Left colon (tissue), 2 donors: ENCODE measurements around the gene GPC5. TPM values are rescaled to one million over a fixed set of nuclear protein-coding genes. Genes with fewer than 3 reads are reported as not detected.

Experiments
- ATAC-seq: fragments of 200-7000 bp; cut with Tn5 transposase; one replicate; pipeline ENCODE4 v1.9.1; 2020; ENCODE audit warnings: mild to moderate bottlenecking, moderate library complexity
- DNase-seq, 2 donors: peaks; one replicate each; pipeline ENCODE4 v3.0.0-alpha.2; 2020
- intact Hi-C, 2 donors: fragments of 100-400 bp; cut with DNase I in 1 of 2; cut with micrococcal nuclease in 1 of 2; formaldehyde crosslinking; loops; one replicate each; pipeline versions ENCODE4 v1.11.2 to v1.14.0; 2022; cut with DNase I, micrococcal nuclease
- total RNA-seq, 2 donors: library from RNA; stranded (reverse); fragmentation: NEBNext Ultra II Directional; extraction: Animal tissue kit (Norgen Biotek cat#: 25700); gene quantifications; one replicate each; pipeline ENCODE4 v1.2.1, GENCODE V29; 2021
- donor health status: DM: no; HTN: no; CAD: no.
- donor health status: DM: yes; HTN: yes; CAD: no.

Gene GPC5
- total RNA-seq, 2 donors from 2014 or later = 0.22 to 0.24 TPM

GRCh38 chr13:92390217-92390616 is 991.8 kb downstream of the GPC5 start:
- intact Hi-C loops = no loop called here
- DNase-seq = no peak

DNA sequence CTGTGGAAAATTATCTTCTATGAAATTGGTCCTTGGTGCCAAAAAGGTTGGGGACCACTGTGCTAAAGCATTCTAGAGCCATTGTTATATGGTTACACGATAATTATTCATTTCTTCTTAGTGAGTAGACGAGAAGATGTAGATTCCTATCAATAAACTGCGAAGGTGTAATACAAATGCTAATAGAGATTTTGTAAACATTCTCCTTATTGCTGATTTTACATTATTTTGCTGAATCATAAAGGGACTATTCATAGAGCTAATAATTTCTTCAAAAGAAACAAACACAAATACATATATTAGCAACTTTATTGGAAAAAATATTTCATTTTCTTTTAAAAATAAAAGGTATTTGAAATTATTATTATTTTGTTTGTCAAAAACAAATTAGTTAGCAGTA is 1005.2 kb downstream of the GPC5 start:
- intact Hi-C loops = no loop called here
- DNase-seq (no peak), ATAC-seq (no peak)

More at GRCh38 chr13:92390217-92390616, 991.8 kb downstream of the GPC5 start:
- peak; percentile 59 for ATAC-seq

GRCh38 chr13:92407858-92408257 is 1009.4 kb downstream of the GPC5 start:
- ATAC-seq = no peak
- intact Hi-C loops = no loop called here
- DNase-seq = no peak

GRCh38 chr13:92412481-92412880 is 1014.1 kb downstream of the GPC5 start:
- no peak for ATAC-seq
- intact Hi-C loops = no loop called here
- DNase-seq = no peak

- intact Hi-C loops = no loop called here
- ATAC-seq = no peak
- DNase-seq = no peak
These were observed 1014.6 kb downstream of the GPC5 start for GRCh38 chr13:92412996-92413395.

- ATAC-seq (no peak), DNase-seq (no peak)
- intact Hi-C loops = no loop called here
These were observed 1015.0 kb downstream of the GPC5 start for GRCh38 chr13:92413452-92413851.

- ATAC-seq (no peak), DNase-seq (no peak)
- intact Hi-C loops = no loop called here
These were observed 1016.4 kb downstream of the GPC5 start for GRCh38 chr13:92414851-92415250.

DNA sequence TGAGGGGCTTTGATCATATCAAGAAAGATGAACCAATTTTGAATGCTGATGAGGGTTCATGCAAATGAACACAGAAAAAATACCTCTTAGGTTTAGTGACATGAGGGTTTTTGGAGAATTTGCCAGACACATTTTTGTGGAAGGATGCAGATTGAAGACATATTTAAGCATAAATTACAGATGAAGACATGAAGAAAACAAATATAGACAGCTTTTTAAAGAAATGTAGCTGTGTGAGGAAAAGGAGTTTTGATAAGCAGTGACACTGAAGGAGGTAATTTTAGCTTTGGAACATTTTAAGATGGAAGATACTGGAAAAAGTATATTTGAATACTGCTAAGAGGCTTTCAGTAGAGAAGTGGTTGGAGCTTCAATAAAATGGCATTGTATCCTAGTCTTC is 1017.4 kb downstream of the GPC5 start:
- ATAC-seq (no peak), DNase-seq (no peak)
- intact Hi-C loops = no loop called here

DNA sequence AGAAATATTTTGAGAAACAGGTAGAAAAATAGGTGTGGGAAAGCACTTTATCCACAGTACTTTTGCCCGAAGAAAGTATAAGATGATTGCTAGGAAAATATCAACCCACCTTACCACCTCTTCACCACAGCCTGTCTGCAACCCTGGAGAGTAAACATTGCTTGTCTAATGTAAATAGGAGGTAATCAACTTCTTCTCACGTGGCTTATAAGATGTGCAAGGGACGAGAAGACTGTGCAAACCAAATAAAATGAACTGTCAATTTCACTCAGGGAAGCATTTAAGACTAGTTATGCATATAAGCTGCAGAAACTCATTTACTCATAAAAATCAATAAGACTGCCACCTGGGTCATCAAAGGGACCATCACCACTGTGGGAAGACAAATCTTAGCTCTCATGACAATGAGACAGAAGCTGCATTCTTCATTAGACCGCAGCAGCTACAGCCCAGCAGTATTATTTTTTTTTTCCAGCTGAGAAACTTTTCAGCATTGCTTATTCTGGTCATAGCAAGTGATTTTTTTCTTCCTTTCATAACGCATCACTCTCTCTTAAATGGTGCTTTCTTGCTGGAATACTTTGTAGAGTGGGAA is 1020.5 kb downstream of the GPC5 start:
- ATAC-seq = peak; percentile 65
- DNase-seq = no peak
- intact Hi-C loops = no loop called here

- intact Hi-C loops = no loop called here
- no peak for DNase-seq
- ATAC-seq = no peak
These were observed 1030.8 kb downstream of the GPC5 start for GRCh38 chr13:92429231-92429630.

DNA sequence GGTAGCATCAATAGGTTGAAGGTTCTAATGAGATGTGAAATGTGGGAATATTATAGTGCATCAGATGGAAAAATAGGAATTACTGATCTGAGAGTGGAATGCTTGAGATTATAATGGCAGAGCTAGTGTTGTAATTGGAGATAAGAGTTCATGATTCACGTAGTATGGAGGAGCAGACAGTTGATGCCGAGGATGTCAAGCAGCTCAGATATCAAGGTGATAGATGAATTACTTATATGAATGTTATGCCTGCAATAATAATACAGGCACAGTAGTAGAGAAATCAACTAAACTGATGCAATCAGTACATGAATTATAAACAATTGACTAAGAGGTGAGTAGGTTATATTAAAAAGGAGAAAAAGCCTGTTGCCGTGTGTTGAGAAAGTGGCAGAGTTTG is 1035.0 kb downstream of the GPC5 start:
- intact Hi-C loops = no loop called here
- DNase-seq = no peak
- ATAC-seq = no peak

DNA sequence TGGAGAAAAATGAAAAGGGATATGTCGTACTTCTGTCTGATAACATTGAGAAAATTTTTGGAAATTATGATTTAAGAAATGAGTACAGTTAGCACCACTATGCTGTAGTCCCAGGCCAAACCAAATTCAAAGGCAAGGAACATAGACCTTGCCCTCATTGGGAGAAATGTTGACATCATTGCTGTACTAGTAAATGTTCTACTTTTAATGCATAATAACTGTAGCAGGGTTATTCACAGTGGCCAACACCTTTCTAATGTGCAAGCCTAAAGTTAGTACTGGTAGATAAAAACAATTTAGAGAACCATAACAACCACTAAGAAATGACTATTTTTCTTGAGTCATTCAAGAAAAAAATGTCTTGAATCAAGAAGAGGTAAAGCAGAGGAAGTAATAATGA is 1035.5 kb downstream of the GPC5 start:
- DNase-seq = no peak
- intact Hi-C loops = no loop called here
- ATAC-seq = peak; percentile 98

DNA sequence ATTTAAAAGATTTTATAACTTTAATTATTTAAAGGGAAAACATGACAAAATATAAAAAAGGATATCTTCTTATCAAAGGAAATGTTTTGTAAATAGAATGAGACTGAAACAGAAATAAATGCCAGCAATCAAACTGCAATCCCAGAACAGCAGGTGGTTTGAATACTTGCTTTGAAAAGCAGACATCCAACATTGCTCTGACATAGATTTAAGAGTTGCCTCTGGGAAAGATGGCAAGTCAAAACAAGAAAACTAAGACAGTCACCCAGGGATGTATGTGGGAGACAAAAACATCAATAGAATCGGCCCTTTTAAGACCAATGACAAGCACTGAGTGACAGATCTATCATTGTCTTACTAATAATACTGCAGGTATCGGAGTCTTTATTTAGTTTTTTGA is 1038.5 kb downstream of the GPC5 start:
- ATAC-seq (no peak), DNase-seq (no peak)
- intact Hi-C loops = no loop called here

DNA sequence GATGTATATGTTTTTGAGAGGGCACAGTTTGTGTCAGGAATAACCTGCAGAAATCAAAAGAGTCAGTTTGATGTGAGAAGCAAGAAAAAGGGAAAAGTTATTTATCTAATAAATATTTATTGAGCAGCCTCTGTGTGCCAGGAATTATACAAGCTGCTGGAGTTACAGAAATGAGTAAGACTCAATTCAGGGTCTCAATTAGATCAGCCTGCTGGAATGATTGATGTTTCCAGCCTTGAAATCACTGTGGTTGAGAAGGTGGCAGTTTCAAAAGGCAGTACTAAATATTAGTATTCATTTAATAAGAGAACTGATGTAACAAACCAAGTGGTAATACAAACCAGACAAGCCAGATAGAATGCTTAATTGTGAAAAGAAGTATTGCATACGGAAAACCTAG is 1045.8 kb downstream of the GPC5 start:
- ATAC-seq = no peak
- no peak for DNase-seq
- intact Hi-C loops = no loop called here

GRCh38 chr13:92451060-92451459 is 1052.6 kb downstream of the GPC5 start:
- intact Hi-C loops = no loop called here
- no peak for ATAC-seq
- DNase-seq = no peak

GRCh38 chr13:92452840-92453239 is 1054.4 kb downstream of the GPC5 start:
- intact Hi-C loops = no loop called here
- no peak for DNase-seq
- no peak for ATAC-seq

DNA sequence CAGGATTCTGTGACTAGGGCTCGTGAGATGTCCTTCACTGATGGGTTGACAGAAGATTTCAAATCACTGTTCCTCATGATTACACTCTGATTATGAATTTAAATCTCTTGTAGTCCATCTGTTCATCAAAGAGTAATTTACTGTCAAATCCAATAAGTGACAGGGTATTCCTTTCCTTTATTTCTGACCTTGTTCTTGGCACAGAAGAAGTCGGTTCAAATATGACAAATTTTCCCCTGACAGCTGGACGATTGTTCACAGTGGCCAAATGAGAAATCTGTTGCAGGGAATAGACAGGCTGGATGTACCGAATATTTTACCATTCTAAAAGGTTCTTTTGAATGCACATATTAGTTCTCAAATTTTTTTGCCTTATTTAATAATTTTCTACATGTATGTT is 1060.9 kb downstream of the GPC5 start:
- no peak for ATAC-seq
- intact Hi-C loops = no loop called here

GRCh38 chr13:92460479-92460878 is 1062.1 kb downstream of the GPC5 start:
- ATAC-seq (peak; percentile 96), DNase-seq (no peak)
- intact Hi-C loops = no loop called here

More for the DNA sequence above, 1060.9 kb downstream of the GPC5 start:
- no peak for DNase-seq

- intact Hi-C loops = no loop called here
- no peak for DNase-seq
- no peak for ATAC-seq
These were observed 1063.0 kb downstream of the GPC5 start for GRCh38 chr13:92461402-92461801.

DNA sequence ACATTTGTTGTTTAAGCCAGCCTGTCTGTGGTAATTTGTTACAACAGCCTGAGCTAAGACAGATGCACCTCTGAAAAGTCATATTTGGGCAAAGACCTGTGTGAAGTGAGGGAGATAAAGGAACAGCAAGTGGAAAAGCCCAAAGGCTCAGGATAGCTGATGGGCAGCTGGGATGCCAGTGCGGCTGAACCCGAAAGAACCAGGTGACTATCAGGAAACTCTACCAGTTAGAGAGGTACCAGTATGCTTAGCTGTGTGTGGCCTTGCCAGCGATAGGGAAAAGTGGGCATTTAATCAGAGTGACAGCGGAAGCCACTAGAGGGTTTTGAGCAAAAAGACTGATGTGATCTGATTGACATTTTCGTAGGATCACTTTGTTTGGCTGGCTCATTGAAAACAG is 1063.4 kb downstream of the GPC5 start:
- ATAC-seq (no peak), DNase-seq (no peak)
- intact Hi-C loops = no loop called here

DNA sequence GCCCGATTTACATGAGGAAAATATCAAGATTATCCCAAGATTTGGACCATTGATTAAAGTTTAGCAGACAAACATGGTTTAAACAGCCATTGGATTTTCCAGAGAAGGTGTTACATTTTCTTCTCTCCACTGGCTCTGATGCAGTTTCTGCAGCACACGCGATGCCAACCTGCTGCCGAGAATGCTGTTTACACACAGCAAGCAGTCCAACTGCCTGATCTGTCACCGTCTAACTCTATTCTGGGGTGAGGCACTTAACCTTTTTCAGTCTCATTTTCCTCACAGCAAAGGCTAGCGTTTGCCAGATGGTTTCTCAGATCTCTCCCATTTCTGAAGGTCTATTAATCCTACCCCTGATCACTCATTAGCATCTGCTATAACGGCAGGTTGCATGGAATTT is 1064.7 kb downstream of the GPC5 start:
- ATAC-seq (peak; percentile 67), DNase-seq (peak; percentile 18 to 26)
- intact Hi-C loops = no loop called here
